HepG2 (cell line): ENCODE measurements around the gene PTPRE.

Experiments used
- CBX1 ChIP-seq: IDR thresholded peaks from one replicate; pipeline ENCODE4 v1.6.1; 2016; ENCODE audit warnings: antibody characterized with exemption, low read depth
- CTCF ChIP-seq: sonication (generic); formaldehyde crosslinking; IDR thresholded peaks from 2 replicates; pipeline ENCODE4 v1.5.0; 2020; ENCODE audit warnings: mild to moderate bottlenecking, missing genetic modification reagents, moderate library complexity
- EP300 ChIP-seq, 3 experiments: sonication (generic) in 1 of 3; formaldehyde crosslinking in 1 of 3; IDR thresholded peaks; 2 replicates each; pipeline versions ENCODE4 v1.5.1 to v1.6.1; 2011 to 2020; ENCODE audit warnings: low read depth in 2 of 3, low read length in 2 of 3, borderline replicate concordance in 1 of 3, improper control_type of control experiment in 1 of 3, mild to moderate bottlenecking in 1 of 3, missing genetic modification reagents in 1 of 3, moderate library complexity in 1 of 3
- KDM4B ChIP-seq: sonication (generic); formaldehyde crosslinking; IDR thresholded peaks from 2 replicates; pipeline ENCODE4 v1.4.0; 2020; ENCODE audit warnings: missing genetic modification reagents
- NFE2 ChIP-seq: sonication (generic); formaldehyde crosslinking; IDR thresholded peaks from 2 replicates; pipeline ENCODE4 v1.4.0; 2020; ENCODE audit warnings: missing genetic modification reagents
- POLR2A ChIP-seq, 2 experiments: IDR thresholded peaks; 2 replicates each; pipeline ENCODE4 v1.6.1; 2011; ENCODE audit warnings: low read depth in 2 of 2, low read length in 2 of 2, mild to moderate bottlenecking in 1 of 2, moderate library complexity in 1 of 2; ENCODE audit not compliant: insufficient read depth in 1 of 2
- RBM22 ChIP-seq: fragments of 200-400 bp; formaldehyde crosslinking; optimal IDR thresholded peaks from 2 replicates; pipeline ENCODE3; 2017; ENCODE audit warnings: mild to moderate bottlenecking, low read length, moderate library complexity
- SCMH1 ChIP-seq: sonication (generic); formaldehyde crosslinking; IDR thresholded peaks from 2 replicates; pipeline ENCODE4 v1.9.0; 2021; ENCODE audit warnings: missing genetic modification reagents, mild to moderate bottlenecking, borderline replicate concordance
- SMARCC2 ChIP-seq: fragments of 450-650 bp; IDR thresholded peaks from 2 replicates; pipeline ENCODE4 v1.6.1; 2017; ENCODE audit warnings: antibody characterized with exemption, mild to moderate bottlenecking
- ZBTB10 ChIP-seq: sonication (generic); formaldehyde crosslinking; IDR thresholded peaks from 2 replicates; pipeline ENCODE4 v1.4.0; 2020; ENCODE audit warnings: missing genetic modification reagents, borderline replicate concordance
- ZKSCAN1 ChIP-seq: fragments of 150-350 bp; IDR thresholded peaks from 2 replicates; pipeline ENCODE4 v1.6.1; 2014; ENCODE audit warnings: low read length
- ZNF143 ChIP-seq: sonication (generic); formaldehyde crosslinking; IDR thresholded peaks from 2 replicates; pipeline ENCODE4 v1.4.0; 2020; ENCODE audit warnings: missing genetic modification reagents
- ZNF232 ChIP-seq: sonication (generic); formaldehyde crosslinking; IDR thresholded peaks from 2 replicates; pipeline ENCODE4 v1.4.0; 2020; ENCODE audit warnings: missing genetic modification reagents, borderline replicate concordance
- ZNF3 ChIP-seq: IDR thresholded peaks from 2 replicates; pipeline ENCODE4 v1.7.0; 2017; ENCODE audit warnings: inconsistent platforms

- TF ChIP-seq SCMH1 (CRISPR knock-in tag) (no peak), ZKSCAN1 (no peak), ZBTB10 (no peak), CTCF (CRISPR knock-in tag) (no peak), ZNF143 (CRISPR knock-in tag) (no peak), POLR2A (IDR thresholded peaks at IDR 0.05; ENCODE audit: insufficient read depth in 1 of 2, low read depth in 2 of 2, low read length in 2 of 2) (no peak), EP300 (IDR thresholded peaks at IDR 0.05; ENCODE audit: low read depth in 2 of 2, low read length in 2 of 2) (no peak), EP300 (CRISPR knock-in tag; IDR thresholded peaks at IDR 0.05; ENCODE audit: borderline replicate concordance) (no peak), SMARCC2 (no peak), NFE2 (CRISPR knock-in tag) (no peak), ZNF232 (CRISPR knock-in tag) (no peak), ZNF3 (CRISPR knock-in tag) (no peak), RBM22 (no peak), KDM4B (CRISPR knock-in tag) (no peak), CBX1 (no peak)
Observed at GRCh38 chr10:127921075-127921752, 14.3 kb downstream of the PTPRE start.
